Activated CD4-positive, alpha-beta T cell treated with anti-CD3 and anti-CD28 coated beads for 36 hours (primary cell): Measurements from ENCODE around the gene COL23A1. TPM values are rescaled to one million over a fixed set of nuclear protein-coding genes. Genes with fewer than 3 reads are reported as not detected.

Experiments used
- ATAC-seq: fragments of 200-7000 bp; cut with Tn5 transposase; one replicate; pipeline ENCODE4 v1.10.0; 2021; ENCODE audit warnings: mild to moderate bottlenecking, moderate library complexity
- CTCF ChIA-PET: fragments of 350-600 bp; sonication (Branson Sonifier 250); formaldehyde crosslinking; loops from one replicate; lab custom pipeline; 2021; ENCODE audit warnings: antibody characterized with exemption; lab: Charles Lee
- POLR2A ChIA-PET: fragments of 350-600 bp; sonication (Branson Sonifier 250); formaldehyde crosslinking; loops from one replicate; lab custom pipeline; 2021; ENCODE audit warnings: antibody characterized with exemption, inconsistent platforms; lab: Charles Lee
- DNase-seq: peaks from one replicate; pipeline ENCODE4 v3.0.0-alpha.2; 2020
- H3K27ac Mint-ChIP-seq: one replicate; pipeline ENCODE4 v1.8.0; 2021; ENCODE audit warnings: mixed read lengths
- H3K27me3 Mint-ChIP-seq: one replicate; pipeline ENCODE4 v1.8.0; 2021; ENCODE audit warnings: mixed read lengths
- H3K36me3 Mint-ChIP-seq: one replicate; pipeline ENCODE4 v1.8.0; 2021; ENCODE audit warnings: low read depth, mixed read lengths
- H3K4me1 Mint-ChIP-seq: one replicate; pipeline ENCODE4 v1.8.0; 2021; ENCODE audit warnings: mixed read lengths
- H3K4me3 Mint-ChIP-seq: one replicate; pipeline ENCODE4 v1.8.0; 2021; ENCODE audit warnings: mild to moderate bottlenecking, moderate library complexity, mixed read lengths
- H3K9me3 Mint-ChIP-seq: one replicate; pipeline ENCODE4 v1.8.0; 2021; ENCODE audit warnings: low read depth, mixed read lengths
- intact Hi-C, 2 experiments: fragments of 100-400 bp; cut with DNase I in 1 of 2; cut with micrococcal nuclease in 1 of 2; formaldehyde crosslinking; loops; one replicate each; pipeline versions ENCODE4 v1.14.2 to v1.15.1; 2022 to 2024; cut with DNase I, micrococcal nuclease
- total RNA-seq, 2 experiments: library from RNA; stranded (reverse); gene quantifications; one replicate each; pipeline ENCODE4 v1.2.3, GENCODE V29; 2021

The COL23A1 gene
- total RNA-seq, 2 experiments from 2014 or later, result not detected

GRCh38 chr5:178350361-178351220, 239.6 kb downstream of the COL23A1 start:
- no peaks in the 10 kb centered on the region for H3K9me3 Mint-ChIP-seq
- H3K4me3 Mint-ChIP-seq, result no peak overlapping the region
- peaks cover 2% of the 10 kb centered on the region for H3K27me3 Mint-ChIP-seq
- H3K36me3 Mint-ChIP-seq, result no peaks in the 10 kb centered on the region
- ATAC-seq (no peak), DNase-seq (no peak)
- H3K27ac Mint-ChIP-seq, result no peak overlapping the region
- no peaks in the 10 kb centered on the region for H3K4me1 Mint-ChIP-seq
- POLR2A ChIA-PET, result no interaction called here
- CTCF ChIA-PET, result interaction anchor here (0.7 kb wide), 1 partner anchor 114 kb away, joined by 3 read pairs; no protein-coding TSS in a partner anchor
- intact Hi-C loops, result no loop called here

- ATAC-seq, result no peak
- no peak for DNase-seq
- Mint-ChIP-seq H3K36me3 (no peaks in the 10 kb centered on the region), H3K27ac (no peak overlapping the region), H3K9me3 (no peaks in the 10 kb centered on the region), H3K27me3 (peaks cover 2% of the 10 kb centered on the region), H3K4me1 (no peaks in the 10 kb centered on the region), H3K4me3 (no peak overlapping the region)
- POLR2A ChIA-PET, result no interaction called here
- intact Hi-C loops, result no loop called here
- CTCF ChIA-PET, result interaction anchor here (0.7 kb wide), 1 partner anchor 115 kb away, joined by 3 read pairs; no protein-coding TSS in a partner anchor
These were observed 240.4 kb downstream of the COL23A1 start for GRCh38 chr5:178349625-178350353.

- ATAC-seq (no peak), DNase-seq (no peak)
- H3K4me1 Mint-ChIP-seq, result no peaks in the 10 kb centered on the region
- H3K27ac Mint-ChIP-seq, result no peak overlapping the region
- H3K36me3 Mint-ChIP-seq, result no peaks in the 10 kb centered on the region
- CTCF ChIA-PET, result no interaction called here
- no peaks in the 10 kb centered on the region for H3K9me3 Mint-ChIP-seq
- POLR2A ChIA-PET, result no interaction called here
- H3K27me3 Mint-ChIP-seq, result no peaks in the 10 kb centered on the region
- no peak overlapping the region for H3K4me3 Mint-ChIP-seq
- intact Hi-C loops, result no loop called here
These were observed 241.1 kb downstream of the COL23A1 start for GRCh38 chr5:178349075-178349511.

GRCh38 chr5:178348356-178349074, 241.7 kb downstream of the COL23A1 start:
- ChIA-PET CTCF (no interaction called here), POLR2A (no interaction called here)
- DNase-seq (no peak), ATAC-seq (no peak)
- Mint-ChIP-seq H3K27ac (no peak overlapping the region), H3K36me3 (no peaks in the 10 kb centered on the region), H3K27me3 (no peaks in the 10 kb centered on the region), H3K4me3 (no peak overlapping the region), H3K4me1 (no peaks in the 10 kb centered on the region), H3K9me3 (no peaks in the 10 kb centered on the region)
- intact Hi-C loops, result no loop called here

- Mint-ChIP-seq H3K4me1 (no peaks in the 10 kb centered on the region), H3K27me3 (no peaks in the 10 kb centered on the region), H3K4me3 (no peak overlapping the region), H3K27ac (no peak overlapping the region), H3K36me3 (no peaks in the 10 kb centered on the region), H3K9me3 (no peaks in the 10 kb centered on the region)
- DNase-seq (no peak), ATAC-seq (no peak)
- intact Hi-C loops, result no loop called here
- POLR2A ChIA-PET, result no interaction called here
- CTCF ChIA-PET, result no interaction called here
These were observed 242.2 kb downstream of the COL23A1 start for GRCh38 chr5:178347956-178348355.

- intact Hi-C loops, result no loop called here
- ChIA-PET CTCF (interaction anchor here (1.1 to 1.6 kb wide), 2 partner anchors 9 to 15 kb away, joined by 3 to 5 read pairs; no protein-coding TSS in a partner anchor), POLR2A (no interaction called here)
- ATAC-seq (no peak), DNase-seq (no peak)
- H3K4me1 Mint-ChIP-seq, result no peaks in the 10 kb centered on the region
- no peaks in the 10 kb centered on the region for H3K27me3 Mint-ChIP-seq
- H3K27ac Mint-ChIP-seq, result no peak overlapping the region
- no peaks in the 10 kb centered on the region for H3K9me3 Mint-ChIP-seq
- H3K36me3 Mint-ChIP-seq, result no peaks in the 10 kb centered on the region
- no peak overlapping the region for H3K4me3 Mint-ChIP-seq
These were observed 243.4 kb downstream of the COL23A1 start for GRCh38 chr5:178346607-178347334.

GRCh38 chr5:178343306-178343705, 246.9 kb downstream of the COL23A1 start:
- ChIA-PET CTCF (no interaction called here), POLR2A (no interaction called here)
- Mint-ChIP-seq H3K36me3 (no peaks in the 10 kb centered on the region), H3K27ac (no peak overlapping the region), H3K4me1 (no peaks in the 10 kb centered on the region), H3K4me3 (no peak overlapping the region), H3K9me3 (no peaks in the 10 kb centered on the region), H3K27me3 (no peaks in the 10 kb centered on the region)
- DNase-seq, result no peak
- intact Hi-C loops, result no loop called here
- no peak for ATAC-seq

- CTCF ChIA-PET, result interaction anchor here (0.7 kb wide), 1 partner anchor 187 kb away, joined by 3 read pairs; no protein-coding TSS in a partner anchor
These were observed 248.4 kb downstream of the COL23A1 start for GRCh38 chr5:178341851-178342140.

GRCh38 chr5:178341091-178341850, 248.9 kb downstream of the COL23A1 start:
- ATAC-seq (no peak), DNase-seq (no peak)
- no peak overlapping the region for H3K27ac Mint-ChIP-seq
- no peaks in the 10 kb centered on the region for H3K27me3 Mint-ChIP-seq
- H3K36me3 Mint-ChIP-seq, result no peaks in the 10 kb centered on the region
- intact Hi-C loops, result no loop called here
- no peaks in the 10 kb centered on the region for H3K9me3 Mint-ChIP-seq
- no peak overlapping the region for H3K4me3 Mint-ChIP-seq
- POLR2A ChIA-PET, result interaction anchor here (0.7 kb wide), 1 partner anchor 156 kb away, joined by 3 read pairs; no protein-coding TSS in a partner anchor
- CTCF ChIA-PET, result no interaction called here
- H3K4me1 Mint-ChIP-seq, result no peaks in the 10 kb centered on the region

More at GRCh38 chr5:178341851-178342140, 248.4 kb downstream of the COL23A1 start:
- Mint-ChIP-seq H3K4me1 (no peaks in the 10 kb centered on the region), H3K4me3 (no peak overlapping the region), H3K36me3 (no peaks in the 10 kb centered on the region), H3K27me3 (no peaks in the 10 kb centered on the region), H3K9me3 (no peaks in the 10 kb centered on the region), H3K27ac (no peak overlapping the region)
- no peak for ATAC-seq
- POLR2A ChIA-PET, result interaction anchor here (0.7 kb wide), 1 partner anchor 155 kb away, joined by 3 read pairs; no protein-coding TSS in a partner anchor
- no peak for DNase-seq
- intact Hi-C loops, result no loop called here

GRCh38 chr5:178340637-178341036, 249.6 kb downstream of the COL23A1 start:
- H3K36me3 Mint-ChIP-seq, result no peaks in the 10 kb centered on the region
- H3K4me1 Mint-ChIP-seq, result no peaks in the 10 kb centered on the region
- H3K9me3 Mint-ChIP-seq, result no peaks in the 10 kb centered on the region
- ChIA-PET CTCF (no interaction called here), POLR2A (no interaction called here)
- H3K27me3 Mint-ChIP-seq, result no peaks in the 10 kb centered on the region
- no peak for DNase-seq
- no peak for ATAC-seq
- H3K4me3 Mint-ChIP-seq, result no peak overlapping the region
- intact Hi-C loops, result no loop called here
- no peak overlapping the region for H3K27ac Mint-ChIP-seq
